HepG2 (cell line): ENCODE data around the gene TNFRSF6B. TPM values are rescaled to one million over a fixed set of nuclear protein-coding genes. Genes with fewer than 3 reads are reported as not detected.

Source experiments
- ADNP ChIP-seq: sonication (generic); formaldehyde crosslinking; IDR thresholded peaks from 2 replicates; pipeline ENCODE4 v1.4.0; 2020; ENCODE audit warnings: missing genetic modification reagents
- CBX1 ChIP-seq: IDR thresholded peaks from one replicate; pipeline ENCODE4 v1.6.1; 2016; ENCODE audit warnings: antibody characterized with exemption, low read depth
- CEBPG ChIP-seq: IDR thresholded peaks from 2 replicates; pipeline ENCODE4 v1.6.1; 2016
- CHD4 ChIP-seq: fragments of 200-600 bp; sonication (generic); IDR thresholded peaks from 2 replicates; pipeline ENCODE4 v1.7.0; 2017; ENCODE audit warnings: mild to moderate bottlenecking, low read length, borderline replicate concordance
- DDIT3 ChIP-seq: sonication (generic); formaldehyde crosslinking; IDR thresholded peaks from 2 replicates; pipeline ENCODE4 v1.4.0; 2020; ENCODE audit warnings: mild to moderate bottlenecking, missing genetic modification reagents
- EEA1 ChIP-seq: sonication (generic); formaldehyde crosslinking; IDR thresholded peaks from 2 replicates; pipeline ENCODE4 v1.5.1; 2020; ENCODE audit warnings: mild to moderate bottlenecking, missing genetic modification reagents, borderline replicate concordance
- HNRNPUL1 ChIP-seq: fragments of 200-400 bp; formaldehyde crosslinking; IDR thresholded peaks from 2 replicates; pipeline ENCODE4 v1.6.1; 2017; ENCODE audit warnings: low read depth, mild to moderate bottlenecking, low read length, moderate library complexity
- LRRFIP1 ChIP-seq: sonication (generic); formaldehyde crosslinking; conservative IDR thresholded peaks from 2 replicates; pipeline ENCODE4 v1.4.0; 2020; ENCODE audit warnings: missing genetic modification reagents
- NFE2L1 ChIP-seq: sonication (generic); formaldehyde crosslinking; IDR thresholded peaks from 2 replicates; pipeline ENCODE4 v1.4.0; 2020; ENCODE audit warnings: missing genetic modification reagents, mild to moderate bottlenecking, borderline replicate concordance
- NFYB ChIP-seq: sonication (generic); formaldehyde crosslinking; IDR thresholded peaks from 2 replicates; pipeline ENCODE4 v1.4.0; 2020; ENCODE audit warnings: missing genetic modification reagents
- NONO ChIP-seq, 2 experiments: fragments of 450-650 bp in 1 of 2; sonication (generic) in 1 of 2; formaldehyde crosslinking in 1 of 2; IDR thresholded peaks in 1 of 2; conservative IDR thresholded peaks in 1 of 2; 2 replicates each; pipeline versions ENCODE4 v1.6.1 to v1.8.0; 2017 to 2022; ENCODE audit warnings: mild to moderate bottlenecking in 1 of 2, missing genetic modification reagents in 1 of 2, moderate library complexity in 1 of 2
- STAG1 ChIP-seq: sonication (generic); formaldehyde crosslinking; IDR thresholded peaks from 2 replicates; pipeline ENCODE4 v1.4.0; 2020; ENCODE audit warnings: missing genetic modification reagents
- XBP1 ChIP-seq: sonication (generic); formaldehyde crosslinking; IDR thresholded peaks from 2 replicates; pipeline ENCODE4 v1.5.0; 2020; ENCODE audit warnings: missing genetic modification reagents
- ZBTB8A ChIP-seq: sonication (generic); formaldehyde crosslinking; IDR thresholded peaks from 2 replicates; pipeline ENCODE4 v1.4.0; 2020; ENCODE audit warnings: mild to moderate bottlenecking, low read depth, missing genetic modification reagents, borderline replicate concordance
- ZFP36 ChIP-seq: fragments of 150-350 bp; IDR thresholded peaks from 2 replicates; pipeline ENCODE4 v1.6.1; 2018; ENCODE audit warnings: borderline replicate concordance, low read length, low read depth; ENCODE audit not compliant: partially characterized antibody
- ZNF142 ChIP-seq: sonication (generic); formaldehyde crosslinking; IDR thresholded peaks from 2 replicates; pipeline ENCODE4 v1.4.0; 2020; ENCODE audit warnings: missing genetic modification reagents
- ZNF260 ChIP-seq: sonication (generic); formaldehyde crosslinking; IDR thresholded peaks from 2 replicates; pipeline ENCODE4 v1.4.0; 2020; ENCODE audit warnings: missing genetic modification reagents, low read depth, mild to moderate bottlenecking, borderline replicate concordance
- ZNF329 ChIP-seq: sonication (generic); formaldehyde crosslinking; IDR thresholded peaks from 2 replicates; pipeline ENCODE4 v1.9.0; 2021; ENCODE audit warnings: low read depth, mild to moderate bottlenecking, missing genetic modification reagents
- ZNF451 ChIP-seq: sonication (generic); formaldehyde crosslinking; IDR thresholded peaks from 2 replicates; pipeline ENCODE4 v1.5.0; 2020; ENCODE audit warnings: mild to moderate bottlenecking, missing genetic modification reagents
- ZNF556 ChIP-seq: sonication (generic); formaldehyde crosslinking; IDR thresholded peaks from 2 replicates; pipeline ENCODE4 v1.4.0; 2020; ENCODE audit warnings: mild to moderate bottlenecking, missing genetic modification reagents, borderline replicate concordance
- ZNF724P ChIP-seq: sonication (generic); formaldehyde crosslinking; IDR thresholded peaks from 2 replicates; pipeline ENCODE4 v1.8.0; 2022; ENCODE audit warnings: missing genetic modification reagents, borderline replicate concordance
- polyA plus RNA-seq, 8 experiments: library from polyadenylated mRNA; depleted of rRNA in 3 of 8; stranded (reverse) in 7 of 8; unstranded in 1 of 8; fragments of >200 nt; fragmentation: Illumina TruSeq in 4 of 8; extraction: Trizol in 4 of 8; gene quantifications; 2 replicates each; pipeline versions ENCODE4 v1.2.1 to v1.2.3, GENCODE V29; 2011 to 2016; ENCODE audit warnings: low read depth in 4 of 8, missing spikeins in 1 of 8, mixed read lengths in 1 of 8; ENCODE audit not compliant: insufficient read depth in 1 of 8
- total RNA-seq, 5 experiments: library from RNA; depleted of rRNA; stranded (reverse); fragments of >200 nt; fragmentation: Illumina TruSeq; extraction: Trizol; gene quantifications; 2 replicates each; pipeline ENCODE4 v1.2.3, GENCODE V29; 2016; ENCODE audit warnings: low read depth in 1 of 5

The TNFRSF6B gene
- total and polyA plus RNA-seq, 2 of the 13 experiments (the other 11 are each of a cell fraction or from before 2014, with no cell fraction given) = 0.24 TPM; not detected in 1

GRCh38 chr20:63707558-63708300 lies 11.3 kb downstream of the TNFRSF6B start, which contains the start of the genes ARFRP1 and ZGPAT (continued):
- TF ChIP-seq ZNF142 (CRISPR knock-in tag) = peak; percentile 90
- TF ChIP-seq ZNF451 = peak; percentile 97
- TF ChIP-seq CEBPG = 0 out of 2 replicates have a peak, but pooled peaks have one; percentile 24
- TF ChIP-seq CBX1 = peak; percentile 86
- peak; percentile 29 for TF ChIP-seq STAG1
- TF ChIP-seq XBP1 (CRISPR knock-in tag) = peak; percentile 24; the same call in 1 of the 2 replicates
- TF ChIP-seq ZNF556 = peak; percentile 88; the same call in 1 of the 2 replicates
- TF ChIP-seq ZFP36 = no peak
- TF ChIP-seq LRRFIP1 (CRISPR knock-in tag) = no peak
- peak; percentile 99; the same call in 1 of the 2 replicates for TF ChIP-seq EEA1 (CRISPR knock-in tag)
- TF ChIP-seq NFYB (CRISPR knock-in tag) = peak; percentile 68
- no peak for TF ChIP-seq CHD4
- TF ChIP-seq DDIT3 (CRISPR knock-in tag) = no peak
- TF ChIP-seq NFE2L1 = peak; percentile 74; the same call in 1 of the 2 replicates
- TF ChIP-seq ZNF260 (CRISPR knock-in tag) = no peak
- peak; percentile 64; the same call in 1 of the 2 replicates for TF ChIP-seq ZNF329 (CRISPR knock-in tag)
- no peak for TF ChIP-seq ZBTB8A
- peak; percentile 96; the same call in 1 of the 2 replicates for TF ChIP-seq ZNF724P (CRISPR knock-in tag)
- no peak for TF ChIP-seq NONO (IDR thresholded peaks at IDR 0.05)
- peak; percentile 100 for TF ChIP-seq NONO (CRISPR knock-in tag; conservative IDR thresholded peaks at IDR 0.05)
- no peak for TF ChIP-seq ADNP (CRISPR knock-in tag)
- TF ChIP-seq HNRNPUL1 = no peak; the same call in 1 of the 2 replicates
